Activated CD8-positive, alpha-beta memory T cell treated with anti-CD3 and anti-CD28 coated beads, Interleukin-2, amount 50 U/mL, for 4 hours (primary cell): ENCODE data around the gene CALML5.

Experiments used
- DNase-seq: peaks from one replicate; pipeline ENCODE4 v3.0.0-alpha.2; 2020

CALML5 gene

GRCh38 chr10:5498791-5499492, 428 bp downstream of the CALML5 start:
- no peak for DNase-seq

- DNase-seq, result no peak
Measured at GRCh38 chr10:5497948-5498730, 1.2 kb downstream of the CALML5 start.

DNA sequence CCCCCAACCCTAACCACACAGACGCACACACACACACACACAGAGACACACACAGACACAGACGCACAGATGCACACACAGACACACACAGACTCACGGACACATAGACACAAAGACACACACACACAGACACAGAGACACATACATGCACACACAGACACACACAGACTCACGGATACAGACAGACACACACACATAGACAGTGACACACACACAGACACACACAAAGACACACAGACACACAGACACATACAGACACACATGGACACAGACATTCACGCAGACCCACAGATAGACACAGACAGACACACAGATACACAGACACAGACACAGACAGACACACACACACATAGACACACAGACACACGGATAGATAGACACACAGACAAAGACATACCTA, 2.1 kb downstream of the CALML5 start:
- no peak for DNase-seq

- DNase-seq, result no peak
Measured at GRCh38 chr10:5496261-5497250, 2.8 kb downstream of the CALML5 start.

- DNase-seq, result no peak
Measured at GRCh38 chr10:5494611-5495010, 4.8 kb downstream of the CALML5 start.

DNA sequence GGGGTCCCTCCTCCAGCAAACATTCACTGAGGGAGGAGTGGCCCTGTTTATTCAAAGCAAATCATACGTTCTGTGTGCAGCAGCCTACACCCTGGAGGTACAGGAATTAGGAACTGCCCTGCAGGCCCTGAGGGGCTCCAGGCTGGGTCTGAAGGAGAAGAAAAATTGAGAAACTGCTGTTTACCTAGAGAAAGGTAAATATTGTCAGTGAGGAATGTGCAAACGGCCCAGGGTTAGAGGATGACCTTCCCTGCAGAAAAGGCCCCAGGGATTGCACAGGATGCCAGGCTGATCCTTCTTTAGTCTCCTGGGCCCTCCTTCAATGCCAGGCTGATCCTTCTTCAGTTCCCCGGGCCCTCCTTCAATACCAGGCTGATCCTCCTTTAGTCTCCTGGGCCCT, 5.7 kb downstream of the CALML5 start:
- DNase-seq, result no peak

DNA sequence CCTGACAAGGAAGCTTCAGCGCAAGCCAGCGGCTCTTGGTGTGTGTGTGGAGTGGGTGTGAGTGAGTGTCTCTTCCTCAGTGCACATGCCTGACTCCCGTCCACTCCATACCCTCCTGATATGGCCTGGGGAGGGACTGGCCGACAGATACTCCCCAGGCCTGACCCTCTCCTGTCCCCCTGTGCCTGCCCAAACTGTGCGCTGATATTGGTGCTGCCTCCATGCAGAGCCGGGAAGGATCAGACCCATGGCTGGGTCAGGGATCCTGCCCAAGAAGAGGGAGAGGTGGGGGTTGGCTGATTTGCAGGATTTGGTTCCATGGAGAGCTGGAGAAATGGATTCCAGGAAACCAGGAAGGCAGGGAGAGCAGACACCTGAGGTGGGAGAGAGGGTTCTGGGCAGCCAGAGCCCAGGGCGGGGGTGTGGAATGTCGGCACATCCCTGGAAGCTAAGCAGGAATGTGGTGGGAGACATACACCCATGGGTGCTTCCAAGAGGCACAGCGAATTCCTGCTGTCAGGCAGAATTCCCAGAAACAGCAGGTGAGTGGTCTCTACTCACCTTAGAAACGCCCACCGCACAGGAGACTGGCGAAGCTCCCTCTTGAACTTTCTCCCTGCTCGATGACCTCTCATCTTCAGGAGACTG, 6.3 kb downstream of the CALML5 start:
- no peak for DNase-seq

- no peak for DNase-seq
Measured at GRCh38 chr10:5492322-5492855, 7.0 kb downstream of the CALML5 start.

- DNase-seq, result no peak
Measured at GRCh38 chr10:5491477-5491876, 7.9 kb downstream of the CALML5 start.

- DNase-seq, result no peak
Measured at GRCh38 chr10:5490698-5491464, 8.5 kb downstream of the CALML5 start.

- DNase-seq, result no peak
Measured at GRCh38 chr10:5490032-5490431, 9.3 kb downstream of the CALML5 start.

GRCh38 chr10:5488272-5489161, 10.9 kb downstream of the CALML5 start:
- no peak for DNase-seq

DNA sequence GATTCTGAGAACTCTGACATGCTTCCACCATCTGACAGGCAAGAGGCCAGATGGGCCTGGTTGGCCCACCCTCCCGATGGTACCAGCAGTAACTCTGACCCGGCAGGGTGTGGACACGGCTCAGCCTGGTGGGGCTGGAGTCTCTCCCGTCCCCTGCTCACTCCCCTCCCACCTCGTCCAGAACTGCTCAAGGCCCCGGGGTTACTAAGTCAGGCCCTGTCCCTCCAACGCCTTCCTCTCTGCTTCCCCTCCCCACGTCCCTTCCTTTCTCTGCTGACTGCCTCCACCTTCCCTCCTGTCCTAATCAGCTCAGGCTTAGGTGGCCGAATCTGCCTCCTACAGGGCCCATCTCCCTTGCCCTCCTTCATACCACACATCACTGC, 12.5 kb downstream of the CALML5 start:
- DNase-seq, result no peak

- DNase-seq, result no peak
Measured at GRCh38 chr10:5485948-5486852, 13.2 kb downstream of the CALML5 start.

GRCh38 chr10:5485290-5485689, 14.1 kb downstream of the CALML5 start:
- DNase-seq, result no peak

DNA sequence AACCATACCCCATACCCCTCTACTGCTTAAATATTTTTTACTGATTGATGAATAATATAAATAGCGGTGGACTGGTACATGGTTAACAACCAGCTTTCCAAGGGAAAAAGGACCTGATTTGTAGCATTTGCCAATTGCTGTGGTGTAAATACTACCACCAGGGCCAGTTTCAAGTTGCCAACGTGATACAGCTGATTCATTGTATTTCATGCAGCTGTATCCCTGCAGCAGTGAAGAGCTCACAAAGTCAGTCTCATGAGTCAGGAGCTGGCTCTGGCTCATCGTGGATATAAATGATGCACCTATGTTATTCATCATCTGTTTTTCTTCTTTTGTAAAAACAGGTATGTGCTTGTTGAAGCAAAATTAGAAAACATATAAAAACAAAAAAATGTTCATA, 15.2 kb downstream of the CALML5 start:
- no peak for DNase-seq

DNA sequence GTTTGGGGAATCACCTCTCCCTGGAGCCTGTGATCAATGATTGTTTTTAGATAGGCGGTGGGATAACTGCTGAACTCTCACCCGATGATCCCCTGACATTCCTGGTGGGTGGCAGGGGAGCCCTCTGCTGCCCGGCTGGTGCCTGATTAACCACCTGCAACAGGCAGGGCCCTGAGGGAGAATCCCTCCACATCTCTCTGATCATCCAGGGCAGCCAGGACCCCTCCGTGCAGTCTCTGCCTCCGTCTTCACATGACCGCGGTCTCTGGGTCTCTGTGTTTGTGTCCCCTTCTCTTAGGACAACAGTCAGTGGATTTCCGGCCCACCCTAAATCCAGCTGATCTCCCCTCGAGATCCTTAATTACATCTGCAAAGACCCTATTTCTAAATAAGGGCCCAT, 17.4 kb downstream of the CALML5 start:
- no peak for DNase-seq

DNA sequence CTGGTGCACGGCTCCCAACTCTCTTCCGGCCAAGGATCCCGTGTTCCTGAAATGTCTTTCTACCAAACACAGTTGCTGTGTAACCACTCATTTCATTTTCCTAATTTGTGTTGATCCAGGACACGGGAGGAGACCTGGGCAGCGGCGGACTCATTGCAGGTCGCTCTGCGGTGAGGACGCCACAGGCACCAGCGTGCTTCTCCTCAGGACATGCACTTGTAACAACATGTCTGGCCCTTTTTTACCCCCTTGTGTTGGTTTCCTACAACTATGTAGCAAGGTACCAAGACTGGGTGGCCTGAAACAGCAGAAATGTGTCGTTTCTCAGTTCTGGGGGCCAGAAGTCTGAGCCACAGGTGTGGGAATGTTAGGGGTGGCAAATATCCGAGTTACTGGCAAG, 18.2 kb downstream of the CALML5 start:
- DNase-seq, result no peak

GRCh38 chr10:5480162-5480941, 19.0 kb downstream of the CALML5 start:
- no peak for DNase-seq
